HepG2 (cell line): Measurements from ENCODE around the gene SRP9. TPM values are rescaled to one million over a fixed set of nuclear protein-coding genes. Genes with fewer than 3 reads are reported as not detected.

Experiments used
- BRCA1 ChIP-seq: sonication (generic); formaldehyde crosslinking; IDR thresholded peaks from 2 replicates; pipeline ENCODE4 v1.4.0; 2020; ENCODE audit warnings: missing genetic modification reagents
- ZNF280B ChIP-seq: sonication (generic); formaldehyde crosslinking; IDR thresholded peaks from 2 replicates; pipeline ENCODE4 v1.5.0; 2020; ENCODE audit warnings: missing genetic modification reagents, mild to moderate bottlenecking, borderline replicate concordance
- polyA plus RNA-seq, 8 experiments: library from polyadenylated mRNA; depleted of rRNA in 3 of 8; stranded (reverse) in 7 of 8; unstranded in 1 of 8; fragments of >200 nt; fragmentation: Illumina TruSeq in 4 of 8; extraction: Trizol in 4 of 8; gene quantifications; 2 replicates each; pipeline versions ENCODE4 v1.2.1 to v1.2.3, GENCODE V29; 2011 to 2016; ENCODE audit warnings: low read depth in 4 of 8, missing spikeins in 1 of 8, mixed read lengths in 1 of 8; ENCODE audit not compliant: insufficient read depth in 1 of 8
- total RNA-seq, 5 experiments: library from RNA; depleted of rRNA; stranded (reverse); fragments of >200 nt; fragmentation: Illumina TruSeq; extraction: Trizol; gene quantifications; 2 replicates each; pipeline ENCODE4 v1.2.3, GENCODE V29; 2016; ENCODE audit warnings: low read depth in 1 of 5
- TF ChIP-seq, protein P1 (sequence below): sonication (generic); formaldehyde crosslinking; IDR thresholded peaks from 2 replicates; pipeline ENCODE4 v1.4.0; 2020; ENCODE audit warnings: mild to moderate bottlenecking, missing genetic modification reagents
- TF ChIP-seq, protein P2 (sequence below): sonication (generic); formaldehyde crosslinking; IDR thresholded peaks from 2 replicates; pipeline ENCODE4 v1.9.0; 2021; ENCODE audit warnings: missing genetic modification reagents, borderline replicate concordance

The SRP9 gene
- total and polyA plus RNA-seq, 2 of the 13 experiments (the other 11 are each of a cell fraction or from before 2014, with no cell fraction given), result 251 to 307 TPM

- TF ChIP-seq ZNF280B (no peak), BRCA1 (CRISPR knock-in tag) (no peak)
- TF ChIP-seq, protein P1, sequence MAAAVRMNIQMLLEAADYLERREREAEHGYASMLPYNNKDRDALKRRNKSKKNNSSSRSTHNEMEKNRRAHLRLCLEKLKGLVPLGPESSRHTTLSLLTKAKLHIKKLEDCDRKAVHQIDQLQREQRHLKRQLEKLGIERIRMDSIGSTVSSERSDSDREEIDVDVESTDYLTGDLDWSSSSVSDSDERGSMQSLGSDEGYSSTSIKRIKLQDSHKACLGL, result no peak
- TF ChIP-seq, protein P2, sequence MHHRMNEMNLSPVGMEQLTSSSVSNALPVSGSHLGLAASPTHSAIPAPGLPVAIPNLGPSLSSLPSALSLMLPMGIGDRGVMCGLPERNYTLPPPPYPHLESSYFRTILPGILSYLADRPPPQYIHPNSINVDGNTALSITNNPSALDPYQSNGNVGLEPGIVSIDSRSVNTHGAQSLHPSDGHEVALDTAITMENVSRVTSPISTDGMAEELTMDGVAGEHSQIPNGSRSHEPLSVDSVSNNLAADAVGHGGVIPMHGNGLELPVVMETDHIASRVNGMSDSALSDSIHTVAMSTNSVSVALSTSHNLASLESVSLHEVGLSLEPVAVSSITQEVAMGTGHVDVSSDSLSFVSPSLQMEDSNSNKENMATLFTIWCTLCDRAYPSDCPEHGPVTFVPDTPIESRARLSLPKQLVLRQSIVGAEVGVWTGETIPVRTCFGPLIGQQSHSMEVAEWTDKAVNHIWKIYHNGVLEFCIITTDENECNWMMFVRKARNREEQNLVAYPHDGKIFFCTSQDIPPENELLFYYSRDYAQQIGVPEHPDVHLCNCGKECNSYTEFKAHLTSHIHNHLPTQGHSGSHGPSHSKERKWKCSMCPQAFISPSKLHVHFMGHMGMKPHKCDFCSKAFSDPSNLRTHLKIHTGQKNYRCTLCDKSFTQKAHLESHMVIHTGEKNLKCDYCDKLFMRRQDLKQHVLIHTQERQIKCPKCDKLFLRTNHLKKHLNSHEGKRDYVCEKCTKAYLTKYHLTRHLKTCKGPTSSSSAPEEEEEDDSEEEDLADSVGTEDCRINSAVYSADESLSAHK (CRISPR knock-in tag), result no peak
Measured at GRCh38 chr1:225811622-225812487, 34.2 kb downstream of the SRP9 start (continued).
